Measurements from ENCODE around the gene ZNF831.

ZNF831 gene

GRCh38 chr20:59163631-59164530 is at the start of gene ZNF831:
ZNF831 (plus strand) TSS chr20:59163821; CDS start chr20:59191020, 27,199 bp downstream.
- Histone ChIP-seq H3K36me3 (ENCODE audit: control insufficient read depth, insufficient read depth, low read length) (no peaks in the 10 kb centered on the region), H3K4me3 (ENCODE audit: low read length) (no peak within 1 kb of the TSS), H3K27me3 (ENCODE audit: control insufficient read depth, insufficient read depth, low read length) (no peaks in the 10 kb centered on the region), H3K27ac (ENCODE audit: low read length) (no peak within 1 kb of the TSS), H3K4me1 (ENCODE audit: control insufficient read depth, insufficient read depth, low read length) (no peaks in the 10 kb centered on the region), H3K9me3 (ENCODE audit: control insufficient read depth, insufficient read depth, low read length) (no peaks in the 10 kb centered on the region)
- no peak for DNase-seq (ENCODE audit: low read depth, low spot score)
- WGBS (ENCODE audit: insufficient coverage, insufficient read length), result no CpG with 5 or more reads among the region's 10 CpGs

DNA sequence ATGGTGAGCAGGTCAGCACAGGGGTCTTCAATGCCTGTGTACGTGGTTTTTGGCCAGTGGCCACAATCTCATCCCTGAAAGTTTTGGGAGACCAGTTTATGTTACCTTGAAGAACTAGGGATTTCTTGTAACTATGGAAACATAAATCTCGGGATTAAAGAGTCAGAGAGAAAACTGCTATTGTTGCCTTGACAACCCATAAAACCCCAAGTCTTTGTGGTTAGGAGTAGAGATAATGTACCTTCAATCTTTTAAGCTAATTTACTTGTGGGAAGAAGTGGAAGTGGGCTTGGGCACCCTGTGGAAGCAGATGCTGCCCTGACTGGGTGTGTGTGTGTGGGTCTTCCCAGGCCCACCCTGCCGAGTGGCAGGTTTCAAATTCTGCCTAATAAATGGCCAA is 46.1 kb upstream of the ZNF831 start:
- Histone ChIP-seq H3K4me3 (ENCODE audit: low read length) (no peak overlapping the region), H3K36me3 (ENCODE audit: control insufficient read depth, insufficient read depth, low read length) (no peaks in the 10 kb centered on the region), H3K4me1 (ENCODE audit: control insufficient read depth, insufficient read depth, low read length) (no peaks in the 10 kb centered on the region), H3K27me3 (ENCODE audit: control insufficient read depth, insufficient read depth, low read length) (no peaks in the 10 kb centered on the region), H3K9me3 (ENCODE audit: control insufficient read depth, insufficient read depth, low read length) (no peaks in the 10 kb centered on the region), H3K27ac (ENCODE audit: low read length) (no peak overlapping the region)
- no CpG with 5 or more reads among the region's 3 CpGs for WGBS (ENCODE audit: insufficient coverage, insufficient read length)
- DNase-seq (ENCODE audit: low read depth, low spot score), result no peak

- Histone ChIP-seq H3K36me3 (ENCODE audit: control insufficient read depth, insufficient read depth, low read length) (no peaks in the 10 kb centered on the region), H3K27me3 (ENCODE audit: control insufficient read depth, insufficient read depth, low read length) (no peaks in the 10 kb centered on the region), H3K4me3 (ENCODE audit: low read length) (no peak overlapping the region), H3K27ac (ENCODE audit: low read length) (no peak overlapping the region), H3K4me1 (ENCODE audit: control insufficient read depth, insufficient read depth, low read length) (no peaks in the 10 kb centered on the region), H3K9me3 (ENCODE audit: control insufficient read depth, insufficient read depth, low read length) (no peaks in the 10 kb centered on the region)
- DNase-seq (ENCODE audit: low read depth, low spot score), result no peak
- no CpG with 5 or more reads among the region's 9 CpGs for WGBS (ENCODE audit: insufficient coverage, insufficient read length)
These were observed 44.8 kb upstream of the ZNF831 start for GRCh38 chr20:59118855-59119254.

GRCh38 chr20:59120491-59120890 is 43.1 kb upstream of the ZNF831 start:
- H3K36me3 ChIP-seq (ENCODE audit: control insufficient read depth, insufficient read depth, low read length), result no peaks in the 10 kb centered on the region
- no peak overlapping the region for H3K4me3 ChIP-seq (ENCODE audit: low read length)
- no peaks in the 10 kb centered on the region for H3K9me3 ChIP-seq (ENCODE audit: control insufficient read depth, insufficient read depth, low read length)
- no peak for DNase-seq (ENCODE audit: low read depth, low spot score)
- H3K27me3 ChIP-seq (ENCODE audit: control insufficient read depth, insufficient read depth, low read length), result no peaks in the 10 kb centered on the region
- no peak overlapping the region for H3K27ac ChIP-seq (ENCODE audit: low read length)
- WGBS (ENCODE audit: insufficient coverage, insufficient read length), result no CpG with 5 or more reads among the region's 7 CpGs
- no peaks in the 10 kb centered on the region for H3K4me1 ChIP-seq (ENCODE audit: control insufficient read depth, insufficient read depth, low read length)

DNA sequence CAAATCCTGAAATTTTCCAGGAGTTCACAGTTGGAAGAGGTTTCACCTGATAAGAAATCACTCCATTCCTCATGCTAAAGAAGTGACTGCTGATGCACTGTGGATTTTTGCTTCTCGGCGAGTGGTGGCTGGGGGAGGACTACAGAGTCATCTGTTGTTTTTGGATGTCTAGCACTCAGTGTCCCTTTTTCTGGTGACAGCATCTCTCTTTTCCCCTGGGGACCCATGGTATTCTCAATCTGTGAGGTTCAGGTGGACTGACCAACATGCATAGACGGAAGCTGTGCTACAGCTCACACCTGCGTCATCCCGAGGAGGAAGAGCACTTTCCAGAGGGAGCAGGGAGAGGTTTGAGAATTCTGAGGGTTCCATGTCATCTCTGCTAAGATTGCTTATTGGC is 42.7 kb upstream of the ZNF831 start:
- Histone ChIP-seq H3K36me3 (ENCODE audit: control insufficient read depth, insufficient read depth, low read length) (no peaks in the 10 kb centered on the region), H3K4me3 (ENCODE audit: low read length) (no peak overlapping the region), H3K4me1 (ENCODE audit: control insufficient read depth, insufficient read depth, low read length) (no peaks in the 10 kb centered on the region), H3K9me3 (ENCODE audit: control insufficient read depth, insufficient read depth, low read length) (no peaks in the 10 kb centered on the region), H3K27me3 (ENCODE audit: control insufficient read depth, insufficient read depth, low read length) (no peaks in the 10 kb centered on the region), H3K27ac (ENCODE audit: low read length) (no peak overlapping the region)
- DNase-seq (ENCODE audit: low read depth, low spot score), result no peak
- no CpG with 5 or more reads among the region's 5 CpGs for WGBS (ENCODE audit: insufficient coverage, insufficient read length)

- Histone ChIP-seq H3K27me3 (ENCODE audit: control insufficient read depth, insufficient read depth, low read length) (no peaks in the 10 kb centered on the region), H3K9me3 (ENCODE audit: control insufficient read depth, insufficient read depth, low read length) (no peaks in the 10 kb centered on the region), H3K4me3 (ENCODE audit: low read length) (no peak overlapping the region), H3K4me1 (ENCODE audit: control insufficient read depth, insufficient read depth, low read length) (0 out of 2 replicates have a peak, but pooled peaks cover 2% of the 10 kb centered on the region), H3K36me3 (ENCODE audit: control insufficient read depth, insufficient read depth, low read length) (no peaks in the 10 kb centered on the region), H3K27ac (ENCODE audit: low read length) (peak overlapping the region; percentile 54)
- DNase-seq (ENCODE audit: low read depth, low spot score), result peak; percentile 39
- WGBS (ENCODE audit: insufficient coverage, insufficient read length), result no CpG with 5 or more reads among the region's 8 CpGs
These were observed 41.7 kb upstream of the ZNF831 start for GRCh38 chr20:59121714-59122565.

DNA sequence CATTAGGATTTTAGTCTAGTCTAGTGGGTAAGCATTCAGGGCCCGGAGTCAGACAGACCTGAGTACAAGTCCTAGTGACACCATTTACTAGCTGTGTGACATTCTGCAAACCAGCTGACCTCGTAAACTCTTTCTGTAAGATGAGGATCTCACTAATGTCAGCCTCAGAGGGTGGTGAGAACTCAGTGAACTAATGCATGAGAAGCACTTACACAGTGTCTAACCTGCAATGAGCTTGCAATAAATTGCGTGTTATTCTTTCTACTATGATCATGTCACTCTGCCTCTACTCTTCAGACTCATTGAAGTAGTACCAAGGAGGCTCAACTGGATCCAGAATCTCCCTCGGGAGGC is 41.1 kb upstream of the ZNF831 start:
- Histone ChIP-seq H3K9me3 (ENCODE audit: control insufficient read depth, insufficient read depth, low read length) (no peaks in the 10 kb centered on the region), H3K27ac (ENCODE audit: low read length) (peak overlapping the region; percentile 54), H3K36me3 (ENCODE audit: control insufficient read depth, insufficient read depth, low read length) (no peaks in the 10 kb centered on the region), H3K27me3 (ENCODE audit: control insufficient read depth, insufficient read depth, low read length) (no peaks in the 10 kb centered on the region), H3K4me3 (ENCODE audit: low read length) (no peak overlapping the region), H3K4me1 (ENCODE audit: control insufficient read depth, insufficient read depth, low read length) (0 out of 2 replicates have a peak, but pooled peaks cover 2% of the 10 kb centered on the region)
- DNase-seq (ENCODE audit: low read depth, low spot score), result no peak
- no CpG with 5 or more reads among the region's 4 CpGs for WGBS (ENCODE audit: insufficient coverage, insufficient read length)

- Histone ChIP-seq H3K27me3 (ENCODE audit: control insufficient read depth, insufficient read depth, low read length) (no peaks in the 10 kb centered on the region), H3K36me3 (ENCODE audit: control insufficient read depth, insufficient read depth, low read length) (no peaks in the 10 kb centered on the region), H3K9me3 (ENCODE audit: control insufficient read depth, insufficient read depth, low read length) (no peaks in the 10 kb centered on the region), H3K4me1 (ENCODE audit: control insufficient read depth, insufficient read depth, low read length) (0 out of 2 replicates have a peak, but pooled peaks cover 2% of the 10 kb centered on the region), H3K27ac (ENCODE audit: low read length) (no peak overlapping the region), H3K4me3 (ENCODE audit: low read length) (no peak overlapping the region)
- WGBS (ENCODE audit: insufficient coverage, insufficient read length), result no CpG with 5 or more reads among the region's 15 CpGs
- no peak for DNase-seq (ENCODE audit: low read depth, low spot score)
These were observed 40.5 kb upstream of the ZNF831 start for GRCh38 chr20:59123011-59123677.

GRCh38 chr20:59123678-59124255 is 39.9 kb upstream of the ZNF831 start:
- no peaks in the 10 kb centered on the region for H3K36me3 ChIP-seq (ENCODE audit: control insufficient read depth, insufficient read depth, low read length)
- H3K27me3 ChIP-seq (ENCODE audit: control insufficient read depth, insufficient read depth, low read length), result no peaks in the 10 kb centered on the region
- H3K4me1 ChIP-seq (ENCODE audit: control insufficient read depth, insufficient read depth, low read length), result 0 out of 2 replicates have a peak, but pooled peaks cover 2% of the 10 kb centered on the region
- no peak for DNase-seq (ENCODE audit: low read depth, low spot score)
- H3K27ac ChIP-seq (ENCODE audit: low read length), result no peak overlapping the region
- WGBS (ENCODE audit: insufficient coverage, insufficient read length), result no CpG with 5 or more reads among the region's 10 CpGs
- H3K4me3 ChIP-seq (ENCODE audit: low read length), result no peak overlapping the region
- H3K9me3 ChIP-seq (ENCODE audit: control insufficient read depth, insufficient read depth, low read length), result no peaks in the 10 kb centered on the region

Measured in iPS DF 6.9 (cell line).